ENCODE results near the gene PPP3CB.

DNA sequence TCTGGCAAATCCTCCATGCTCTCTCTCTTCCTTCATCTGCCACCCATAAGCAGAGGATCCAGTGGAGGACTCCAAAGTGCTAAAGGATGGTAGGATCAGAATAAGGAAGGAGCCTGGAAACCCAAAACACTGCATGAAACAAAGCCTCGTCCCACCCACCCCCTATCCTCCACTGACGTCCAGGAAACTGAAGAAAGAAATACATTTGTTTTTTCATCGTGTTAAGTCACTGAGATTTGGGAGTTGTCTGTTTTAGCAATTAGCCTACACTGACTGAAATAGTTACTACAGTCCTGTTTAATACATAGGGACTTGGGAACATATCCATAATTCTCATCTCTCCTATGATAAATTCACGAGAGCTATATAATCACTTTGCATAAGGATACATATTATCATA, 96.8 kb downstream of the PPP3CB start:
- TF ChIP-seq, protein P1, sequence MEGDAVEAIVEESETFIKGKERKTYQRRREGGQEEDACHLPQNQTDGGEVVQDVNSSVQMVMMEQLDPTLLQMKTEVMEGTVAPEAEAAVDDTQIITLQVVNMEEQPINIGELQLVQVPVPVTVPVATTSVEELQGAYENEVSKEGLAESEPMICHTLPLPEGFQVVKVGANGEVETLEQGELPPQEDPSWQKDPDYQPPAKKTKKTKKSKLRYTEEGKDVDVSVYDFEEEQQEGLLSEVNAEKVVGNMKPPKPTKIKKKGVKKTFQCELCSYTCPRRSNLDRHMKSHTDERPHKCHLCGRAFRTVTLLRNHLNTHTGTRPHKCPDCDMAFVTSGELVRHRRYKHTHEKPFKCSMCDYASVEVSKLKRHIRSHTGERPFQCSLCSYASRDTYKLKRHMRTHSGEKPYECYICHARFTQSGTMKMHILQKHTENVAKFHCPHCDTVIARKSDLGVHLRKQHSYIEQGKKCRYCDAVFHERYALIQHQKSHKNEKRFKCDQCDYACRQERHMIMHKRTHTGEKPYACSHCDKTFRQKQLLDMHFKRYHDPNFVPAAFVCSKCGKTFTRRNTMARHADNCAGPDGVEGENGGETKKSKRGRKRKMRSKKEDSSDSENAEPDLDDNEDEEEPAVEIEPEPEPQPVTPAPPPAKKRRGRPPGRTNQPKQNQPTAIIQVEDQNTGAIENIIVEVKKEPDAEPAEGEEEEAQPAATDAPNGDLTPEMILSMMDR (IDR thresholded peaks at IDR 0.05), result no peak
- no peak for TF ChIP-seq POLR2A (IDR thresholded peaks at IDR 0.05)
